Measurements from ENCODE around the gene SLC12A8. TPM values are rescaled to one million over a fixed set of nuclear protein-coding genes. Genes with fewer than 3 reads are reported as not detected.

The SLC12A8 gene
- total and polyA plus RNA-seq, 2 donors from 2014 or later = 5.4 to 29.1 TPM

DNA sequence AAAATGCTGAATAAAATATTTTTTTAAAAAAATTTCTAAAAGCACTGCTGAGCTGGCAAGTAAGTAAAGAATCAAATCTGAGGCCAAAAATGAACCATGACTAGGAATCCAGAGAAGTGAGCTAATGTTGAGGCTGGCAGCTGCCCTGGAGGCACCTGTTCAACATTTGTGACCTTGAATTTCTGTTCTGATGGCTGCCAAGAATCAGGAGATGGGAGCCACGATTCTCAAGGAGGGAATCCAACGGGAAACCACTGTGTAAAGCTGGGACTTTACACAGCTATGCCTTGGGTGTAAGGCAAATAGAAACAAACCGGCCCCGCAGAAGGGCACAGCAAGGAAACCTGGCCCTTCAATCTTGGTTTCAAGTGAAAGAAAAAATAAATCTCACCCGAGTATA is 179.4 kb downstream of the SLC12A8 start:
- no peak overlapping the region for H3K27ac ChIP-seq (ENCODE audit: low read depth in 2 of 2, low read length in 2 of 2)
- DNase-seq = no peak
- FAIRE-seq = no peak

DNA sequence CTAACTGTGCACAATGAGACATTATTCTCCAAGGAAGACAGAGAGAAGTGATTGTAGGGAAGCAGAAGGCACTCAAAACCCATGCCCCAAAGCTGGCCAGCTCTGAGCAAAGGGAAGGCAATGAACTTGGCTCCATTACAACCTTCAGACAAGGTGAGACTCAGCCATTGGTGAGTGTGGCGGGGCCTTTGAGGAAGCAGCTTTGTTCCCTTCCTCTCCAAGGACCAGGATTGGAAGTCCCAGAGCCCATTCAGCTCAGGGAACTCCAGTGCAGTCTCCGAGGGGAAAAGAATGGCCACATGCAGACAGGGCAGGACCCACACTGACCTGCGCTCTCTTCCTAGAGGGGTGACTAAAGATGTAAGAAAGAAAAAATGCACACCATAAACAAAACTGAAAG is 179.9 kb downstream of the SLC12A8 start:
- Histone ChIP-seq H3K4me3 (ENCODE audit: low read length in 3 of 3) (no peak overlapping the region), H3K27ac (ENCODE audit: low read depth in 2 of 2, low read length in 2 of 2) (no peak overlapping the region), H3K27me3 (ENCODE audit: control insufficient read depth, insufficient read depth, low read length) (no peaks in the 10 kb centered on the region), H3K9me3 (ENCODE audit: control insufficient read depth in 2 of 3, insufficient read depth in 1 of 3, low read length in 3 of 3) (peaks cover 0 to 1% (median 0%) of the 10 kb centered on the region in 3 donors), H3K9ac (ENCODE audit: low read length in 3 of 3) (no peak overlapping the region), H3K4me1 (ENCODE audit: control insufficient read depth in 2 of 3, insufficient read depth in 2 of 3, low read depth in 1 of 3, low read length in 3 of 3) (peaks cover 0 to 7% (median 4%) of the 10 kb centered on the region in 3 donors), H3K36me3 (ENCODE audit: control insufficient read depth in 2 of 3, insufficient read depth in 3 of 3, low read length in 3 of 3) (peaks cover 0 to 5% (median 0%) of the 10 kb centered on the region in 3 donors)
- intact Hi-C loops (cut with DNase I) = no loop called here
- TF ChIP-seq, protein P1, sequence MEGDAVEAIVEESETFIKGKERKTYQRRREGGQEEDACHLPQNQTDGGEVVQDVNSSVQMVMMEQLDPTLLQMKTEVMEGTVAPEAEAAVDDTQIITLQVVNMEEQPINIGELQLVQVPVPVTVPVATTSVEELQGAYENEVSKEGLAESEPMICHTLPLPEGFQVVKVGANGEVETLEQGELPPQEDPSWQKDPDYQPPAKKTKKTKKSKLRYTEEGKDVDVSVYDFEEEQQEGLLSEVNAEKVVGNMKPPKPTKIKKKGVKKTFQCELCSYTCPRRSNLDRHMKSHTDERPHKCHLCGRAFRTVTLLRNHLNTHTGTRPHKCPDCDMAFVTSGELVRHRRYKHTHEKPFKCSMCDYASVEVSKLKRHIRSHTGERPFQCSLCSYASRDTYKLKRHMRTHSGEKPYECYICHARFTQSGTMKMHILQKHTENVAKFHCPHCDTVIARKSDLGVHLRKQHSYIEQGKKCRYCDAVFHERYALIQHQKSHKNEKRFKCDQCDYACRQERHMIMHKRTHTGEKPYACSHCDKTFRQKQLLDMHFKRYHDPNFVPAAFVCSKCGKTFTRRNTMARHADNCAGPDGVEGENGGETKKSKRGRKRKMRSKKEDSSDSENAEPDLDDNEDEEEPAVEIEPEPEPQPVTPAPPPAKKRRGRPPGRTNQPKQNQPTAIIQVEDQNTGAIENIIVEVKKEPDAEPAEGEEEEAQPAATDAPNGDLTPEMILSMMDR (IDR thresholded peaks at IDR 0.05; ENCODE audit: borderline replicate concordance, extremely low read depth, insufficient read depth) = no peak
- FAIRE-seq (no peak), DNase-seq (no peak)

More for the DNA sequence above, 179.4 kb downstream of the SLC12A8 start:
- Histone ChIP-seq H3K9me3 (ENCODE audit: control insufficient read depth in 2 of 3, insufficient read depth in 1 of 3, low read length in 3 of 3) (peaks cover 0 to 1% (median 0%) of the 10 kb centered on the region in 3 donors), H3K4me3 (ENCODE audit: low read length in 3 of 3) (no peak overlapping the region), H3K4me1 (ENCODE audit: control insufficient read depth in 2 of 3, insufficient read depth in 2 of 3, low read depth in 1 of 3, low read length in 3 of 3) (peaks cover 0 to 7% (median 4%) of the 10 kb centered on the region in 3 donors), H3K27me3 (ENCODE audit: control insufficient read depth, insufficient read depth, low read length) (no peaks in the 10 kb centered on the region), H3K36me3 (ENCODE audit: control insufficient read depth in 2 of 3, insufficient read depth in 3 of 3, low read length in 3 of 3) (peaks cover 0 to 5% (median 0%) of the 10 kb centered on the region in 3 donors), H3K9ac (ENCODE audit: low read length in 3 of 3) (no peak overlapping the region)
- intact Hi-C loops (cut with DNase I) = no loop called here
- TF ChIP-seq, protein P1 (IDR thresholded peaks at IDR 0.05; ENCODE audit: borderline replicate concordance, extremely low read depth, insufficient read depth) = no peak

Small RNAs within 50 kb of the gene (microRNA-seq; reads per million reads assigned to microRNA genes)
- gene MIR5092 = not detected

Other genes with a start within 250 kb of the SLC12A8 start
- 96.3 TPM for gene HEG1, start 156.8 kb downstream of the SLC12A8 start, total RNA-seq
- 10.3 TPM for gene HEG1, start 156.8 kb downstream of the SLC12A8 start, polyA plus RNA-seq (ENCODE audit: insufficient read depth, low read depth, low replicate concordance)
- 74.4 TPM for gene ZNF148, start 162.6 kb upstream of the SLC12A8 start, total RNA-seq
- gene ZNF148, start 162.6 kb upstream of the SLC12A8 start, polyA plus RNA-seq (ENCODE audit: insufficient read depth, low read depth, low replicate concordance) = 5.4 TPM

Data from kidney (tissue), 14 donors.